ENCODE data around the gene SLCO1B1.

- no peak for TF ChIP-seq CTCF (IDR thresholded peaks at IDR 0.05; ENCODE audit: insufficient read depth, low read depth, low read length)
- TF ChIP-seq EZH2 (IDR thresholded peaks at IDR 0.05; ENCODE audit: insufficient read depth, low read length): no peak
Observed at GRCh38 chr12:21234395-21234794, 103.4 kb downstream of the SLCO1B1 start.
